Articular chondrocyte of knee joint (primary cell): ENCODE measurements around the gene LECT2. TPM values are rescaled to one million over a fixed set of nuclear protein-coding genes. Genes with fewer than 3 reads are reported as not detected.

Experiments
- total RNA-seq: library from RNA; depleted of rRNA; stranded (reverse); fragments of >200 nt; gene quantifications from 2 replicates; pipeline ENCODE4 v1.2.3, GENCODE V29; 2012

LECT2 gene
- total RNA-seq, result not detected in 2 replicates

DNA sequence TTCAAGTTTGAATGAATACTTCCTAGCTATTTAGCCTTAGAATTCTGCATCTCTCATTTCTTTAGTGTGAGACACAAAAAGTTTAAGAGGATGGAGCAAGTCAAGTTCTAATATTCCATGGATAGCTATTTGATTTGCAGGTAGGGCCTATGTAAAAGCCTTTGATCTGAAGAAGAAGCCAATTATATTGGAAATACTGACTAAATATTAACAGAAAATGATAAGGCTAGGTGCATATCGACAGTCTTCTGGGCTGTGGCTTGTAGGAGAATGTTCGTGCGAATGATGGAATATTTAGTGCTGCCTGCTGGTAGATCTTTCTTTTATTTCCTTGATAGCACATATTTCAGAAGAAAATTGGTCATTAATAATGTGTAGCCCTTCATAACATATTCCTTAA, at the start of gene LECT2:
LECT2 (minus strand) TSS at position 85 of the 400 bp plus-strand sequence. CDS start 150 bp downstream, outside the sequence.

Other genes with a start within 250 kb of the LECT2 start
- gene SLC25A48, start 120.3 kb downstream of the LECT2 start, total RNA-seq, result not detected in 2 replicates
- gene IL9, start 59.1 kb downstream of the LECT2 start, total RNA-seq, result not detected in 2 replicates
- 1,753 and 2,703 TPM in 2 replicates for gene TGFBI, start 74.0 kb upstream of the LECT2 start, total RNA-seq
- 76.0 and 80.4 TPM in 2 replicates for gene SMAD5, start 177.9 kb upstream of the LECT2 start, total RNA-seq
- gene SMIM32, start 238.2 kb upstream of the LECT2 start, total RNA-seq, result not detected in 2 replicates